ENCODE measurements around the gene SLC39A3.

- TF ChIP-seq GATA2 (IDR thresholded peaks at IDR 0.05; ENCODE audit: low read depth, low read length) (no peak), GATA3 (IDR thresholded peaks at IDR 0.05; ENCODE audit: low read depth, low read length) (no peak)
Measured at GRCh38 chr19:2723747-2724146, 16.1 kb downstream of the SLC39A3 start.

Data from SH-SY5Y (cell line).